ENCODE data around the gene ABHD2. TPM values are rescaled to one million over a fixed set of nuclear protein-coding genes. Genes with fewer than 3 reads are reported as not detected.

The ABHD2 gene
- total RNA-seq, 1 donor from 2014 or later, result 76.6 TPM

- Mint-ChIP-seq H3K27ac (no peak overlapping the region), H3K4me3 (no peak overlapping the region), H3K4me1 (peaks cover 16% of the 10 kb centered on the region), H3K9me3 (no peaks in the 10 kb centered on the region), H3K36me3 (ENCODE audit: low read depth) (peaks cover 9% of the 10 kb centered on the region), H3K27me3 (no peaks in the 10 kb centered on the region)
- peak; percentile 80 for DNase-seq
- intact Hi-C loops (cut with micrococcal nuclease), result no loop called here
Observed at GRCh38 chr15:89171136-89172072, 83.1 kb downstream of the ABHD2 start.

GRCh38 chr15:89172921-89173320 is 84.7 kb downstream of the ABHD2 start:
- intact Hi-C loops (cut with micrococcal nuclease), result no loop called here

GRCh38 chr15:89174476-89174875 is 86.2 kb downstream of the ABHD2 start:
- Mint-ChIP-seq H3K27ac (no peak overlapping the region), H3K4me1 (peaks cover 18% of the 10 kb centered on the region), H3K4me3 (no peak overlapping the region), H3K36me3 (ENCODE audit: low read depth) (peaks cover 27% of the 10 kb centered on the region), H3K9me3 (no peaks in the 10 kb centered on the region), H3K27me3 (no peaks in the 10 kb centered on the region)
- intact Hi-C loops (cut with micrococcal nuclease), result no loop called here
- no peak for DNase-seq

More at GRCh38 chr15:89172921-89173320, 84.7 kb downstream of the ABHD2 start:
- no peak overlapping the region for H3K4me3 Mint-ChIP-seq
- H3K9me3 Mint-ChIP-seq, result no peaks in the 10 kb centered on the region
- DNase-seq, result no peak
- no peaks in the 10 kb centered on the region for H3K27me3 Mint-ChIP-seq
- no peak overlapping the region for H3K27ac Mint-ChIP-seq
- H3K36me3 Mint-ChIP-seq (ENCODE audit: low read depth), result peaks cover 21% of the 10 kb centered on the region
- H3K4me1 Mint-ChIP-seq, result peaks cover 12% of the 10 kb centered on the region

- Mint-ChIP-seq H3K27ac (no peak overlapping the region), H3K9me3 (no peaks in the 10 kb centered on the region), H3K36me3 (ENCODE audit: low read depth) (peaks cover 29% of the 10 kb centered on the region), H3K4me1 (peaks cover 26% of the 10 kb centered on the region), H3K27me3 (no peaks in the 10 kb centered on the region), H3K4me3 (no peak overlapping the region)
- no peak for DNase-seq
- intact Hi-C loops (cut with micrococcal nuclease), result loop anchor here (5.0 kb wide), 2 partner anchors 48 to 273 kb away; no protein-coding TSS in a partner anchor
Observed at GRCh38 chr15:89175617-89176191, 87.4 kb downstream of the ABHD2 start.

GRCh38 chr15:89177116-89177515 is 88.9 kb downstream of the ABHD2 start:
- Mint-ChIP-seq H3K4me1 (peaks cover 31% of the 10 kb centered on the region), H3K27ac (peak overlapping the region; percentile 93), H3K9me3 (no peaks in the 10 kb centered on the region), H3K27me3 (no peaks in the 10 kb centered on the region), H3K36me3 (ENCODE audit: low read depth) (peaks cover 32% of the 10 kb centered on the region), H3K4me3 (no peak overlapping the region)
- DNase-seq, result no peak
- intact Hi-C loops (cut with micrococcal nuclease), result loop anchor here (1.0 to 5.0 kb wide), 3 partner anchors 50 to 275 kb away; no protein-coding TSS in a partner anchor

- Mint-ChIP-seq H3K9me3 (no peaks in the 10 kb centered on the region), H3K27me3 (no peaks in the 10 kb centered on the region), H3K27ac (peak overlapping the region; percentile 93), H3K4me1 (peaks cover 33% of the 10 kb centered on the region), H3K4me3 (no peak overlapping the region), H3K36me3 (ENCODE audit: low read depth) (peaks cover 31% of the 10 kb centered on the region)
- DNase-seq, result peak; percentile 89
- intact Hi-C loops (cut with micrococcal nuclease), result loop anchor here (1.0 to 5.0 kb wide), 3 partner anchors 50 to 275 kb away; no protein-coding TSS in a partner anchor
Observed at GRCh38 chr15:89177633-89178306, 89.5 kb downstream of the ABHD2 start.

- Mint-ChIP-seq H3K27ac (peak overlapping the region; percentile 93), H3K4me3 (no peak overlapping the region), H3K9me3 (no peaks in the 10 kb centered on the region), H3K4me1 (peaks cover 34% of the 10 kb centered on the region), H3K27me3 (no peaks in the 10 kb centered on the region), H3K36me3 (ENCODE audit: low read depth) (peaks cover 34% of the 10 kb centered on the region)
- DNase-seq, result no peak
- intact Hi-C loops (cut with micrococcal nuclease), result loop anchor here (5.0 kb wide), 2 partner anchors 51 to 276 kb away; no protein-coding TSS in a partner anchor
Observed at GRCh38 chr15:89178307-89178977, 90.2 kb downstream of the ABHD2 start.

GRCh38 chr15:89179966-89180875 is 92.0 kb downstream of the ABHD2 start:
- H3K27ac Mint-ChIP-seq, result peak overlapping the region; percentile 93
- H3K9me3 Mint-ChIP-seq, result no peaks in the 10 kb centered on the region
- DNase-seq, result peak; percentile 64
- peaks cover 35% of the 10 kb centered on the region for H3K4me1 Mint-ChIP-seq
- H3K36me3 Mint-ChIP-seq (ENCODE audit: low read depth), result peaks cover 34% of the 10 kb centered on the region
- peak overlapping the region; percentile 51 for H3K4me3 Mint-ChIP-seq
- intact Hi-C loops (cut with micrococcal nuclease), result loop anchor here (1.0 to 5.0 kb wide), 4 partner anchors 13 to 278 kb away; no protein-coding TSS in a partner anchor
- no peaks in the 10 kb centered on the region for H3K27me3 Mint-ChIP-seq

GRCh38 chr15:89184357-89184756 is 96.1 kb downstream of the ABHD2 start:
- DNase-seq, result no peak
- Mint-ChIP-seq H3K4me3 (no peak overlapping the region), H3K4me1 (peaks cover 19% of the 10 kb centered on the region), H3K9me3 (no peaks in the 10 kb centered on the region), H3K27ac (peak overlapping the region; percentile 52), H3K36me3 (ENCODE audit: low read depth) (peaks cover 27% of the 10 kb centered on the region), H3K27me3 (no peaks in the 10 kb centered on the region)
- intact Hi-C loops (cut with micrococcal nuclease), result no loop called here

GRCh38 chr15:89184886-89185526 is 96.8 kb downstream of the ABHD2 start:
- intact Hi-C loops (cut with micrococcal nuclease), result no loop called here
- H3K36me3 Mint-ChIP-seq (ENCODE audit: low read depth), result peaks cover 28% of the 10 kb centered on the region
- H3K27ac Mint-ChIP-seq, result peak overlapping the region; percentile 52
- H3K4me1 Mint-ChIP-seq, result peaks cover 14% of the 10 kb centered on the region
- no peak overlapping the region for H3K4me3 Mint-ChIP-seq
- no peak for DNase-seq
- H3K9me3 Mint-ChIP-seq, result no peaks in the 10 kb centered on the region
- no peaks in the 10 kb centered on the region for H3K27me3 Mint-ChIP-seq

- peak overlapping the region; percentile 31 for H3K27ac Mint-ChIP-seq
- no peak for DNase-seq
- no peaks in the 10 kb centered on the region for H3K9me3 Mint-ChIP-seq
- intact Hi-C loops (cut with micrococcal nuclease), result no loop called here
- H3K36me3 Mint-ChIP-seq (ENCODE audit: low read depth), result peaks cover 32% of the 10 kb centered on the region
- peaks cover 4% of the 10 kb centered on the region for H3K4me1 Mint-ChIP-seq
- H3K4me3 Mint-ChIP-seq, result no peak overlapping the region
- H3K27me3 Mint-ChIP-seq, result no peaks in the 10 kb centered on the region
Observed at GRCh38 chr15:89186803-89187202, 98.5 kb downstream of the ABHD2 start.

GRCh38 chr15:89187301-89187985 is 99.2 kb downstream of the ABHD2 start:
- Mint-ChIP-seq H3K4me3 (no peak overlapping the region), H3K27ac (no peak overlapping the region), H3K9me3 (no peaks in the 10 kb centered on the region), H3K4me1 (peaks cover 6% of the 10 kb centered on the region), H3K27me3 (no peaks in the 10 kb centered on the region), H3K36me3 (ENCODE audit: low read depth) (peaks cover 36% of the 10 kb centered on the region)
- intact Hi-C loops (cut with micrococcal nuclease), result no loop called here
- DNase-seq, result no peak
